Liver (tissue), 9 donors: Measurements from ENCODE around the gene UTS2R. TPM values are rescaled to one million over a fixed set of nuclear protein-coding genes. Genes with fewer than 3 reads are reported as not detected.
A peak's percentile ranks its signal among the peaks of the same experiment; 100 is the strongest.

Experiments used
- DNase-seq: peaks from one replicate; pipeline ENCODE4 v3.0.0-alpha.2; 2017; ENCODE audit warnings: low spot score
- H3K27ac ChIP-seq, 2 donors: one replicate each; pipeline ENCODE4 v1.7.0; 2013; ENCODE audit warnings: inconsistent platforms in 2 of 2, low read length in 2 of 2, control low read depth in 1 of 2, low read depth in 1 of 2, mild to moderate bottlenecking in 1 of 2
- H3K27me3 ChIP-seq, 4 donors: one replicate each; pipeline versions ENCODE4 v1.6.1 to v1.7.0; 2013; ENCODE audit warnings: low read length in 3 of 4, inconsistent platforms in 1 of 4, mild to moderate bottlenecking in 1 of 4, moderate library complexity in 1 of 4; ENCODE audit not compliant: control insufficient read depth in 4 of 4, insufficient read depth in 4 of 4
- H3K36me3 ChIP-seq, 4 donors: one replicate each; pipeline versions ENCODE4 v1.6.1 to v1.7.0; 2013; ENCODE audit warnings: low read length in 3 of 4, mild to moderate bottlenecking in 3 of 4, low read depth in 1 of 4, moderate library complexity in 1 of 4; ENCODE audit not compliant: control insufficient read depth in 4 of 4, insufficient read depth in 3 of 4
- H3K4me1 ChIP-seq, 4 donors: one replicate each; pipeline versions ENCODE4 v1.6.1 to v1.7.0; 2013; ENCODE audit warnings: low read length in 3 of 4, mild to moderate bottlenecking in 3 of 4, moderate library complexity in 1 of 4; ENCODE audit not compliant: control insufficient read depth in 4 of 4, insufficient read depth in 4 of 4
- H3K4me3 ChIP-seq, 3 donors: one replicate each; pipeline versions ENCODE4 v1.6.1 to v1.7.0; 2013; ENCODE audit warnings: low read length in 3 of 3, control low read depth in 1 of 3, low read depth in 1 of 3, mild to moderate bottlenecking in 1 of 3
- H3K9ac ChIP-seq, 2 donors: one replicate each; pipeline ENCODE4 v1.7.0; 2013; ENCODE audit warnings: low read length in 2 of 2, mild to moderate bottlenecking in 2 of 2, moderate library complexity in 2 of 2, control low read depth in 1 of 2, low read depth in 1 of 2
- H3K9me3 ChIP-seq, 4 donors: one replicate each; pipeline versions ENCODE4 v1.6.1 to v1.7.0; 2013; ENCODE audit warnings: low read length in 3 of 4; ENCODE audit not compliant: control insufficient read depth in 4 of 4
- ATF3 ChIP-seq: IDR thresholded peaks from 2 replicates; pipeline ENCODE4 v1.6.1; 2016; ENCODE audit warnings: antibody characterized with exemption
- EGR1 ChIP-seq, 2 donors: IDR thresholded peaks; 2 replicates each; pipeline ENCODE4 v1.6.1; 2016 to 2018; ENCODE audit warnings: antibody characterized with exemption in 2 of 2, low read depth in 2 of 2
- FOXA1 ChIP-seq: IDR thresholded peaks from 2 replicates; pipeline ENCODE4 v1.6.1; 2016; ENCODE audit warnings: antibody characterized with exemption
- FOXA2 ChIP-seq: IDR thresholded peaks from 2 replicates; pipeline ENCODE4 v1.6.1; 2016; ENCODE audit warnings: antibody characterized with exemption
- GABPA ChIP-seq, 2 donors: IDR thresholded peaks in 1 of 2; conservative IDR thresholded peaks in 1 of 2; 2 replicates each; pipeline ENCODE4 v1.6.1; 2016; ENCODE audit warnings: antibody characterized with exemption in 2 of 2, mild to moderate bottlenecking in 1 of 2, moderate library complexity in 1 of 2
- HNF4A ChIP-seq, 2 donors: conservative IDR thresholded peaks; 2 replicates each; pipeline ENCODE4 v1.6.1; 2016; ENCODE audit warnings: antibody characterized with exemption in 2 of 2, mild to moderate bottlenecking in 2 of 2
- HNF4G ChIP-seq: IDR thresholded peaks from 2 replicates; pipeline ENCODE4 v1.6.1; 2016; ENCODE audit warnings: antibody characterized with exemption
- JUND ChIP-seq, 2 donors: IDR thresholded peaks; 2 replicates each; pipeline ENCODE4 v1.6.1; 2016; ENCODE audit warnings: antibody characterized with exemption in 2 of 2
- RAD21 ChIP-seq, 2 donors: IDR thresholded peaks; 2 replicates each; pipeline ENCODE4 v1.6.1; 2016; ENCODE audit warnings: antibody characterized with exemption in 2 of 2, mild to moderate bottlenecking in 2 of 2
- RXRA ChIP-seq, 2 donors: IDR thresholded peaks; 2 replicates each; pipeline ENCODE4 v1.6.1; 2017 to 2018; ENCODE audit warnings: antibody characterized with exemption in 2 of 2, mild to moderate bottlenecking in 1 of 2
- SP1 ChIP-seq: IDR thresholded peaks from 2 replicates; pipeline ENCODE4 v1.6.1; 2018; ENCODE audit warnings: antibody characterized with exemption, mild to moderate bottlenecking
- TAF1 ChIP-seq: conservative IDR thresholded peaks from 2 replicates; pipeline ENCODE4 v1.6.1; 2016; ENCODE audit warnings: antibody characterized with exemption, mild to moderate bottlenecking
- YY1 ChIP-seq: IDR thresholded peaks from 2 replicates; pipeline ENCODE4 v1.6.1; 2016; ENCODE audit warnings: antibody characterized with exemption, mild to moderate bottlenecking
- ZBTB33 ChIP-seq: IDR thresholded peaks from 2 replicates; pipeline ENCODE4 v1.6.1; 2016; ENCODE audit warnings: antibody characterized with exemption
- WGBS: extraction: QIAGEN DNeasy Blood & Tissue Kit; methylation state at CpG from one replicate; pipeline ENCODE4 v1.1.7; 2013; 5-methylcytosine and 5-hydroxymethylcytosine counted together
- polyA plus RNA-seq, 2 donors: library from polyadenylated mRNA; stranded (reverse) in 1 of 2; unstranded in 1 of 2; fragments of 200-250 nt in 1 of 2; fragments of >200 nt in 1 of 2; fragmentation: Nextera tagmentation in 1 of 2; extraction: Ambion mirVana in 1 of 2; gene quantifications; one replicate each; pipeline versions ENCODE4 v1.2.1 to v1.2.3, GENCODE V29; 2013 to 2015
- total RNA-seq, 2 donors: library from RNA; depleted of rRNA; stranded (reverse); fragments of >200 nt; gene quantifications; one replicate each; pipeline ENCODE4 v1.2.3, GENCODE V29; 2014
- TF ChIP-seq, protein P1 (sequence below): fragments of 150-350 bp; IDR thresholded peaks from 2 replicates; pipeline ENCODE4 v1.5.1; 2017; ENCODE audit warnings: improper control_type of control experiment, low read depth, low read length; ENCODE audit not compliant: missing input control
- TF ChIP-seq, protein P2 (sequence below): IDR thresholded peaks from 2 replicates; pipeline ENCODE4 v1.6.1; 2016; ENCODE audit warnings: antibody characterized with exemption
- TF ChIP-seq, protein P3 (sequence below): IDR thresholded peaks from 2 replicates; pipeline ENCODE4 v1.6.1; 2016; ENCODE audit warnings: antibody characterized with exemption, mild to moderate bottlenecking
- donor health status: healthy.
- donor health status: healthy.
- donor health status: healthy.
- donor health status: healthy.
- donor health status: healthy.

Gene UTS2R
- total and polyA plus RNA-seq, 4 donors, result not detected

DNA sequence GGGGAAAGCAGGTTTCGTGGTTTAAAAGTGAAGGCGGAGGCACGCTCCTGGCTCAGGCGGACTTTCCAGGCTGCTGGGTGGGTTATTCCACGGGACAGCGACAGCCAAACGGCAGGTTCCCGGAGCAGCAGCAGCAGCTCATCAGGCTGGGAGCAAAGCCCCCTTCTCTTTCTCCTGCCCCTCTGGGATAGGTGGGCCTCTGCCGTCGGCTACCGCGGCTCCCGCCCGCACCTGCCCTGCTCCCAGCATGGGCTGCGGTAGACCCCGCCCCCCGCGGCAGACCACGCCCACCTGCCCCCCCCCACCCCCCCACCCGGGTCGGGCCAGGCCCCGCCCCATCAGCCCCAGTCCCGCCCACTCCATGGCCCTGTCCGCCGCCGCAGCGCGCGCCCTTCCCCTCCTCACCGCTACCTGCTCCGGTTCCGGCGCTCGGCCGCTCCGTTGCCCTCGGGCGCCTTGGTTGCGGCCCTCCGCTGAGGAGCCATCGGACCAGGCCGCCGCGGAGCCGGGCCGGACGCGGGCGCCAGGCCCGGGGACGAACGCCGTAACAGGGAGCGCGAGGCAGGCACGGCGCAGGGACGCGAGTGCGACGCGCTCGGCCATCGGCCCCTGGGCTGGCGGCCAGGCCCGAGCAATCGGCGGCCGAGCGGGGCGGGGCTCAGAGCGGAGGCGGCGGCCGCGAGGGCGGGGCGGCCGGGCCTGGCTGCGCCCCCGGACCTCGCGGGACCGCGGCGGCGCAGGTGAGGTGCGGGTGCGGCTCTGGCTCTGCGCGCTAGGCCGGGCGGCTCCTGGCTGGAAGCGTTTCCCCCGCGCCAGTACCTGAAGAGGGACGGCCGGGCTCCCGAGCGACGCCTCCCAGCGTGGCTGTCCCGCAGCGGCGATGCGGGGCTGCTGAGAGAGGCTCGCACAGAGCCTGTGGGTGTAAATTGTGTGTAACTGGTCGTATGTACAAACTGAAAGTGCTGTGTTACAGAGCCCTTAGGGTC is 46.7 kb downstream of the UTS2R start, which contains the start of the genes HEXD and OGFOD3:
TSS of gene HEXD (plus strand) at position 347 of the 986 bp plus-strand sequence. CDS start 1,453 bp downstream, outside the sequence.
TSS of gene OGFOD3 (minus strand) at position 586 of the 986 bp plus-strand sequence. CDS start at position 485, 101 bp downstream.
- Histone ChIP-seq H3K36me3 (peaks cover 0 to 2% (median 0%) of the 10 kb centered on the region in 4 donors), H3K9me3 (no peaks in the 10 kb centered on the region), H3K4me3 (peak within 1 kb of the TSS; percentile 85 to 99 (median 87)), H3K9ac (peak within 1 kb of the TSS; percentile 32 to 83), H3K27ac (peak within 1 kb of the TSS; percentile 90 to 94), H3K4me1 (peaks cover 0 to 21% (median 16%) of the 10 kb centered on the region in 4 donors), H3K27me3 (no peaks in the 10 kb centered on the region)
- peak; percentile 95 for DNase-seq
- peak in 1 of 2 donors; percentile 20 for TF ChIP-seq RAD21 (IDR thresholded peaks at IDR 0.05)
- no peak for TF ChIP-seq FOXA1
- no peak for TF ChIP-seq HNF4G
- TF ChIP-seq FOXA2, result no peak
- TF ChIP-seq TAF1, result no peak
- TF ChIP-seq YY1, result peak; percentile 18
- no peak for TF ChIP-seq HNF4A (conservative IDR thresholded peaks at IDR 0.05)
- TF ChIP-seq ZBTB33, result no peak
- TF ChIP-seq, protein P1, sequence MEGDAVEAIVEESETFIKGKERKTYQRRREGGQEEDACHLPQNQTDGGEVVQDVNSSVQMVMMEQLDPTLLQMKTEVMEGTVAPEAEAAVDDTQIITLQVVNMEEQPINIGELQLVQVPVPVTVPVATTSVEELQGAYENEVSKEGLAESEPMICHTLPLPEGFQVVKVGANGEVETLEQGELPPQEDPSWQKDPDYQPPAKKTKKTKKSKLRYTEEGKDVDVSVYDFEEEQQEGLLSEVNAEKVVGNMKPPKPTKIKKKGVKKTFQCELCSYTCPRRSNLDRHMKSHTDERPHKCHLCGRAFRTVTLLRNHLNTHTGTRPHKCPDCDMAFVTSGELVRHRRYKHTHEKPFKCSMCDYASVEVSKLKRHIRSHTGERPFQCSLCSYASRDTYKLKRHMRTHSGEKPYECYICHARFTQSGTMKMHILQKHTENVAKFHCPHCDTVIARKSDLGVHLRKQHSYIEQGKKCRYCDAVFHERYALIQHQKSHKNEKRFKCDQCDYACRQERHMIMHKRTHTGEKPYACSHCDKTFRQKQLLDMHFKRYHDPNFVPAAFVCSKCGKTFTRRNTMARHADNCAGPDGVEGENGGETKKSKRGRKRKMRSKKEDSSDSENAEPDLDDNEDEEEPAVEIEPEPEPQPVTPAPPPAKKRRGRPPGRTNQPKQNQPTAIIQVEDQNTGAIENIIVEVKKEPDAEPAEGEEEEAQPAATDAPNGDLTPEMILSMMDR, result no peak
- no peak for TF ChIP-seq RXRA (IDR thresholded peaks at IDR 0.05)
- TF ChIP-seq GABPA (IDR thresholded peaks at IDR 0.05 in 1 of 2, conservative IDR thresholded peaks at IDR 0.05 in 1 of 2), result no peak
- no peak for TF ChIP-seq EGR1 (IDR thresholded peaks at IDR 0.05; ENCODE audit: low read depth in 2 of 2)
- TF ChIP-seq JUND (IDR thresholded peaks at IDR 0.05), result no peak
- TF ChIP-seq, protein P2, sequence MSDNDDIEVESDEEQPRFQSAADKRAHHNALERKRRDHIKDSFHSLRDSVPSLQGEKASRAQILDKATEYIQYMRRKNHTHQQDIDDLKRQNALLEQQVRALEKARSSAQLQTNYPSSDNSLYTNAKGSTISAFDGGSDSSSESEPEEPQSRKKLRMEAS, result no peak
- no peak for TF ChIP-seq ATF3
- TF ChIP-seq, protein P3, sequence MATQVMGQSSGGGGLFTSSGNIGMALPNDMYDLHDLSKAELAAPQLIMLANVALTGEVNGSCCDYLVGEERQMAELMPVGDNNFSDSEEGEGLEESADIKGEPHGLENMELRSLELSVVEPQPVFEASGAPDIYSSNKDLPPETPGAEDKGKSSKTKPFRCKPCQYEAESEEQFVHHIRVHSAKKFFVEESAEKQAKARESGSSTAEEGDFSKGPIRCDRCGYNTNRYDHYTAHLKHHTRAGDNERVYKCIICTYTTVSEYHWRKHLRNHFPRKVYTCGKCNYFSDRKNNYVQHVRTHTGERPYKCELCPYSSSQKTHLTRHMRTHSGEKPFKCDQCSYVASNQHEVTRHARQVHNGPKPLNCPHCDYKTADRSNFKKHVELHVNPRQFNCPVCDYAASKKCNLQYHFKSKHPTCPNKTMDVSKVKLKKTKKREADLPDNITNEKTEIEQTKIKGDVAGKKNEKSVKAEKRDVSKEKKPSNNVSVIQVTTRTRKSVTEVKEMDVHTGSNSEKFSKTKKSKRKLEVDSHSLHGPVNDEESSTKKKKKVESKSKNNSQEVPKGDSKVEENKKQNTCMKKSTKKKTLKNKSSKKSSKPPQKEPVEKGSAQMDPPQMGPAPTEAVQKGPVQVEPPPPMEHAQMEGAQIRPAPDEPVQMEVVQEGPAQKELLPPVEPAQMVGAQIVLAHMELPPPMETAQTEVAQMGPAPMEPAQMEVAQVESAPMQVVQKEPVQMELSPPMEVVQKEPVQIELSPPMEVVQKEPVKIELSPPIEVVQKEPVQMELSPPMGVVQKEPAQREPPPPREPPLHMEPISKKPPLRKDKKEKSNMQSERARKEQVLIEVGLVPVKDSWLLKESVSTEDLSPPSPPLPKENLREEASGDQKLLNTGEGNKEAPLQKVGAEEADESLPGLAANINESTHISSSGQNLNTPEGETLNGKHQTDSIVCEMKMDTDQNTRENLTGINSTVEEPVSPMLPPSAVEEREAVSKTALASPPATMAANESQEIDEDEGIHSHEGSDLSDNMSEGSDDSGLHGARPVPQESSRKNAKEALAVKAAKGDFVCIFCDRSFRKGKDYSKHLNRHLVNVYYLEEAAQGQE, result no peak
- TF ChIP-seq SP1, result no peak
- 2% methylated on average over 108 of the region's 108 CpGs for WGBS
